Measurements from ENCODE around the gene SLC9A1.
"Not testable (repeated sequence)": the region's sequence is repeated elsewhere in the genome, so short reads cannot be mapped to it uniquely, and the experiment has no call there.

Gene SLC9A1

GRCh38 chr1:27130798-27131197 is 24.1 kb downstream of the SLC9A1 start:
- no peak for DNase-seq

- no peak for DNase-seq
Measured at GRCh38 chr1:27129225-27129624, 25.7 kb downstream of the SLC9A1 start.

- DNase-seq: no peak
Measured at GRCh38 chr1:27127419-27127818, 27.5 kb downstream of the SLC9A1 start.

GRCh38 chr1:27126391-27126790 is 28.5 kb downstream of the SLC9A1 start:
- no peak for DNase-seq

- not testable (repeated sequence) for DNase-seq
Measured at GRCh38 chr1:27125125-27125524, 29.8 kb downstream of the SLC9A1 start.

GRCh38 chr1:27124405-27124804 is 30.5 kb downstream of the SLC9A1 start:
- no peak for DNase-seq

- DNase-seq: no peak
Measured at GRCh38 chr1:27122652-27123051, 32.3 kb downstream of the SLC9A1 start.

GRCh38 chr1:27120854-27121253 is 34.1 kb downstream of the SLC9A1 start:
- DNase-seq: no peak

- DNase-seq: no peak
Measured at GRCh38 chr1:27118440-27118689, 36.6 kb downstream of the SLC9A1 start.

- DNase-seq: no peak
Measured at GRCh38 chr1:27117733-27118439, 37.0 kb downstream of the SLC9A1 start.

- no peak for DNase-seq
Measured at GRCh38 chr1:27116697-27117096, 38.2 kb downstream of the SLC9A1 start.

- no peak for DNase-seq
Measured at GRCh38 chr1:27116232-27116631, 38.7 kb downstream of the SLC9A1 start.

- no peak for DNase-seq
Measured at GRCh38 chr1:27114546-27114945, 40.4 kb downstream of the SLC9A1 start.

GRCh38 chr1:27113861-27114260 is 41.1 kb downstream of the SLC9A1 start:
- no peak for DNase-seq

GRCh38 chr1:27111626-27112573 is 43.0 kb downstream of the SLC9A1 start:
- DNase-seq: peak; percentile 72

GRCh38 chr1:27109103-27109822 is 45.7 kb downstream of the SLC9A1 start:
- no peak for DNase-seq

GRCh38 chr1:27108588-27108987 is 46.3 kb downstream of the SLC9A1 start:
- no peak for DNase-seq

GRCh38 chr1:27106561-27107323 is 48.2 kb downstream of the SLC9A1 start:
- no peak for DNase-seq

GRCh38 chr1:27105018-27105417 is 49.9 kb downstream of the SLC9A1 start:
- no peak for DNase-seq

GRCh38 chr1:27103498-27103897 is 51.4 kb downstream of the SLC9A1 start:
- DNase-seq: no peak

- DNase-seq: peak; percentile 32
Measured at GRCh38 chr1:27102707-27103468, 52.0 kb downstream of the SLC9A1 start.

- DNase-seq: no peak
Measured at GRCh38 chr1:27102134-27102706, 52.7 kb downstream of the SLC9A1 start.

Measured in GOT3 (cell line).